ENCODE data around the gene FOXD4L3. TPM values are rescaled to one million over a fixed set of nuclear protein-coding genes. Genes with fewer than 3 reads are reported as not detected.

Gene FOXD4L3
- not detected for total RNA-seq

DNA sequence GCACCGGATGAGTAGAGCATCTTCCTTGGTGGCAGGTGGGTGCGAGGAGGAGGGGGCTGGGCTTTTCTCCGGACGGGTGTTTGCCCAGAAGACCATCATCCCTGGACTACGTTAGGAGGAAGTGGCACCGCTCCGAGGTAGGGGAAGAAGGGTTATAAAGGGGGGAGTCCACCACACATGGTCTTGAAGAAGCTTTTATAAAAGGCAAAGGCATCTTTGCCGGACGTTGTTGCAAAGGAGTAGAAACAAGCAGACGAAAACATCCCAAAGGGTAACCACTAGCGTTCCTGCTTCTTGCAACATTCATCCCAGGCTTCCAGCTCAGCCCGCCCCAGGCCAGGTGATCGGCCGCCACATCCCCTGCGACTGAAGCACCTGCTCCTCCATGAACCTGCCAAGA lies at the start of gene FOXD4L3:
Gene FOXD4L3, plus strand, starts transcription at position 301 of the 400 bp plus-strand sequence. Its CDS starts 85 bp downstream, at position 386.

Other genes starting within 250 kb of the FOXD4L3 start
- gene ZNG1C, start 60.9 kb upstream of the FOXD4L3 start, total RNA-seq: 25.2 TPM
- gene PGM5, start 53.7 kb downstream of the FOXD4L3 start, total RNA-seq: 54.2 TPM
- 5.7 TPM for gene TMEM252, start 238.0 kb downstream of the FOXD4L3 start, total RNA-seq

Data from metanephros (tissue), 1 donor.